ENCODE results near the gene CHCHD2.
"Not testable (repeated sequence)": the region's sequence is repeated elsewhere in the genome, so short reads cannot be mapped to it uniquely, and the experiment has no call there.

CHCHD2 gene, protein sequence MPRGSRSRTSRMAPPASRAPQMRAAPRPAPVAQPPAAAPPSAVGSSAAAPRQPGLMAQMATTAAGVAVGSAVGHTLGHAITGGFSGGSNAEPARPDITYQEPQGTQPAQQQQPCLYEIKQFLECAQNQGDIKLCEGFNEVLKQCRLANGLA

DNA sequence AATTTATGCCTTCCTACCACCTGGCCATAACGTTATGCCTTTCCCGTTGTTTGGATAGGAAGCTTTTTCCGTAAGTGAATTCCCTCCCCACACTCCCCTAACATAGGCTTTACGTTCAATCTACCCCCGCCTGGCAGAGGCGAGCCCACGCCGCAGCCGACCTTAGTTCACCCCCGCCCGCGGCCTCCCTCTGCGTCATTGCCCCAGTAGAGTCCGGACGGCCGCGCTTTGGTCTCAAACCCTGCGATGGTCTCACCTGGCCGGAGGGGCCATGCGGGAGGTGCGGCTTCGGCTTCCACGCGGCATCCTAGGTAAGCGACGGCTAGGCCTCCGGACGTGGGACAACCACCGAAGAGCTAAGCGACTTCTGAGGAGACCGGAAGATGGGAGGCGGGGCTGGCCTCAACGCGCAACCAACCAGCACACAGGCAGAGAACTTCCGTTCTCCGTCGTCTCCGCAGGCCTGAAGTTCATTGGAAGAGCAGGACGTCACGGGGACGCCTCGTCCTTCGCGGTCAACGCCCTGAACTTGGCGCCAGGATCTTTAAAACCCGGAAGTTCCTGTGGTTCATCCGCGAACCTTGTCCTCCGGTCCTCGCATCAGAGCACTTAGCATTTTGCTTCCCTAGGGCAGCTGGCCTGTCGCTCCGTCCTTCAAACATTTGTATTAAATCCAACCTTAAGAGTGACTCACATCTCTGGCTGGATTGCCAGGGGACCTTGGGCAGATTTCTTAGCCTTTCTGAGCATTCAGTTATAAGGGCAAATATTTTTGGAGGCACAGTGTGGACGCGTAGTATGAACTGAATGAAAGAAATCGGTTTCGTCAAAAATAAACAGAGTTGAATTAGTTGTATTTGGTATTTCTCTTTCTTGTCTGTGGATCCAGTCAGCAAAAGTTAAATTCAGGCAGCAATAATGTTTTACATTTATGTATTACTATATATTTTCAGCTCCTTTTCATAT, at the start of gene CHCHD2:
Gene CHCHD2 (minus strand): TSS at position 369 of the 966 bp plus-strand sequence. CDS start 63 bp downstream, at position 306.
- DNase-seq (ENCODE audit: low spot score), result peak; percentile 94

DNA sequence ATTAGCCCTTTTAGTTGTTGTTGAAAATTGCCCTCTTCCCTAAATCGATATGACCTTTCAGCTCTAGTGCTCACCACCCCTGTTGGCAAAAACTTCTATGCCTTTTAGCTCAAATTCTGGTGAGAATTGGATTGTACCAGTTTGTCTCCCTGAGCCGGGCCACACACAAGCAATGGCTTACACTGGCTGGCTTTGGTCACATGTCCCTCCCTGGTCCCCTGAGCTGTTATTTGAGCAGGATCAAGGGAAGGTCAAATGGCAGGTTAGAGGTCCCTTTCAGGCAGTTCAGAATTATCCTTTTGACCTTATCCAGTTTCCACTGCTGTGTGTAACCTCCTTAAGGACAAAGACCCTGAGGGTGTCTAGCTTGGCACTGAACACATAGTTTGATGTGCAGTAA, 24.8 kb upstream of the CHCHD2 start:
- not testable (repeated sequence) for DNase-seq (ENCODE audit: low spot score)

DNA sequence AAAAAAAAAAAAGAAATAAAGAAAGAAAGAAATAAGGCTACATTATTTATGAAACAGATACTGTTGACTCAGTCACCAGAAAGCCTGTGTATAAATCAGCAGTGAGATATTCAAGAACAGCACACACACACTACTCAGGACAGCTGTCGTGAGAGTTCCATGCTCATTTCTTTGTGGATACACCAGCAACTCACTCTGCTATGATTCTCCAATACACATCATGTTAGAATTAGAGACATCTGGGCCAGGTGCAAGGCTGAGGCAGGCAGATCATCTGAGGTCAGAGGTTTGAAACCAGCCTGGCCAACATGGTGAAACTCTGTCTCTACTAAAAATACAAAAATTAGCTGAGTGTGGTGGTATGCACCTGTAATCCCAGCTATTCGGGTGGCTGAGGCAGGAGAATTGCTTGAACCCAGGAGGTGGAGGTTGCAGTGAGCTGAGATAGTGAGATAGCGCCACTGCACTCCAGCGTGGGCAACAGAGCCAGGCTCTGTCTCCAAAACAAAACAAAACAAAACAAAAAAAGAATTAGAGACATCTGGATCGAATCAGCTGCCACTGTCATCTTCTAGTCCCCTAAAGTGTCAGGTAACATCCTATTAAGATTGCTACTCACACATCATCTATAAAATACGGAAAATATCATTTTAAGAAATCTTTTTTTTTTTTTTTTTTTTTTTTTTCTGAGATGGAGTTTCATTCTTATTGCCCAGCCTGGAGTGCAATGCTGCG, 21.1 kb upstream of the CHCHD2 start:
- no peak for DNase-seq (ENCODE audit: low spot score)

DNA sequence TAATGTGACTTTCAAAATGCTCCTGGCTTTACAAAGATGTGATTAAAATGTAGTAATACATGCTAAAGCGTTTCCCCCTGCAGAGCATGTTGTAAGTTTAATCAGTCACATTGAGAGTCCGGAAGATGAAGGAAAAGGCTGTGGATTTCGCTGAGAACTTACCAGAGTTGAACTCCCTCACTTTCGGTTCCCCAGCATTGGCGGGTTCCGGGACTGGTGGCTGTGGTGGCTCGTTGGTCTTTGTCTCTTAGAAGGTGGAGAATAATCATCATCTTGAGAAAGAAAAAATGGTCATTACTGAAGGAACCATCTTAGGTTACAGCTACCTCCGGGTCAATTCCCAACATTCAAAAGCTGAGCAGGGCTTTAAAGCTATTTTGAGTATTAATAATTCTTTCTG, 19.6 kb upstream of the CHCHD2 start:
- no peak for DNase-seq (ENCODE audit: low spot score)

DNA sequence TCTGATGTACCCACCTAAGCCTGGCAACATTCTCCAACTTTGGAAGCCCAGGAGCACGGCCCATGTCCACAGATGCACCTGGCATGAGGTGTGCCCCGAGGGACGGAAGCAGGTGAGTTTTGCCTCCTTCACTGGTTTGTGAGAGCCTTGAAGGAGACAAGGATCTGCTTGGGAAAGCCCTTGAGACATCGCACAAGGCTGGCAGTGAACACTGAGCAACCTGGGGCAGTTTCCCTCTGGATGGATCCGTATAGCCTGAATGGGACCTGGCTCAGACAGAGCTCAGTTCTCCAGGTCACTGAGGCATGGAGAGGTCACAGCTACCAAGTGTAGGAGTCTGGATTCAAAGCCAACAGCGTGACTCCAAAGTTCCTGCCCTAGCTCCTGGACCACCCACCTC, 18.7 kb upstream of the CHCHD2 start:
- no peak for DNase-seq (ENCODE audit: low spot score)

DNA sequence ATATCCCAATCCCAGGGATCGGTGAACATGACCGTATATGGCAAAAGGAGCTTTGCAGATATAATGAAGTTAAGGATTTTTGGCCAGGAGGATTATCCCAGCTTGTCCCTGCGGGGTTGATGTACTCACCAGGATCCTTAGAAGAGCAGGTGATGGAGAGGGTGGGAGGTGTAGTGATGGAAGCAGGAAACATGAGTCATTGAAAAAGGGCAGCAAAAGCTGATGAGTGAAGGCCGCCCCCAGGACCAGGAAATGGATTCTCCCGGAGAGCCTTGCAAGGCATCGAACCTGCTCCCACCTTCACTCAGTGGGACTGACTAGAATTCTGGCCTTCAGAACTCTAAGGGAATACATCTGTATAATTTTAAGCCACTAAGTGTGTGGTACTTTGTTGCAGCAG, 15.2 kb upstream of the CHCHD2 start:
- DNase-seq (ENCODE audit: low spot score), result no peak

DNA sequence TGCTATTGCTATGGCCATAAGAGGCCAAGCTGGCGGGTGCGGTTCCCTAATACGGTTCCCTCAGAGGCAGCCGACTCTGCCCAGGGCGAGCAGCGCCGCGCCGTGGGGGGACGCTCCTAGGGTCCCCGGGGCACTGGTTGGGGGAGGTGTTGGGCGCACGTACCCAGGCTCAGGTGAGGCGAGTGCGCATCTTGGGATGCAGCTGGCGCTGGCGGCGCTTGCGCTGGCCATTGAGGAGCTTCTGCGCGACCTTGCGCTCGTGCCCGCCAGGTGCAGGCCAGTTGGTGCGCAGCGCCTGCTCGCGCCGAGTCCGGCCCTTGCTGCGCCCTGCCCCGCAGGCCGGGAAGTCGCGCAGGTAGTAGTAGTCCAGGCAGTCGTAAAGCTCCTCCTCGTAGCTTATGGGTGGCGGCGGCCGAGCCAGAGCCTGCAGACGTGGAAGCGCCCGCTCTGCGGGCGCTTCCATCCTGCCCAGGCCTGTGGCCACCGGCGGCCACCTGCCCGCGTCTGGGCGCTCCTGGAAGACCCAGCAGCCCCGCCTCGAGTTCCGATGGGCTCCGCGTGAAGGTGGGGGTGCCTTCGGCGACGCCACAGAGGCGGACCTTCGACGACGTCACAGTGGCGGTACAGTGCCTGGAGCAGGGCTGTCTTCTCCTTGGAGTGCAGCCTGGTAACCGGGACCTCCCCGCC, 9.7 kb upstream of the CHCHD2 start, which contains the start of gene NUPR2:
Gene NUPR2 (minus strand): TSS at position 566 of the 687 bp plus-strand sequence. CDS start 103 bp downstream, at position 463.
- DNase-seq (ENCODE audit: low spot score), result no peak

DNA sequence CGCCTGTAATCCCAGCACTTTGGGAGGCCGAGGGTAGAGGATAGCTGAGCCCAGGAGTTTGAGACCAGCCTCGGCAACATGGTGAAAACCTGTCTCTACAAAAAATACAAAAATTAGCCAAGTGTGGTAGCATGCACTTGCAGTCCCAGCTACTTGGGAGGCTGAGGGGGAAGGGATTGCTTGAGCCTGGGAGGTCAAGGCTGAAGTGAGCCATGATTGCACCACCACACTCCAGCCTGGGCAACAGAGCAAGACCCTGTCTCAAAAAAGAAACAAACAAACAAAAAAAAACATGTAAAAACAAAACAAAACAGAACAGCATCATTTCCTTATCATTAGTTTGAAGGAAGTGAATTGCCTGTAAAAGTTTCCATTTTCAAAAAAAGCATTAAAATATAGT, 6.0 kb upstream of the CHCHD2 start:
- not testable (repeated sequence) for DNase-seq (ENCODE audit: low spot score)

DNA sequence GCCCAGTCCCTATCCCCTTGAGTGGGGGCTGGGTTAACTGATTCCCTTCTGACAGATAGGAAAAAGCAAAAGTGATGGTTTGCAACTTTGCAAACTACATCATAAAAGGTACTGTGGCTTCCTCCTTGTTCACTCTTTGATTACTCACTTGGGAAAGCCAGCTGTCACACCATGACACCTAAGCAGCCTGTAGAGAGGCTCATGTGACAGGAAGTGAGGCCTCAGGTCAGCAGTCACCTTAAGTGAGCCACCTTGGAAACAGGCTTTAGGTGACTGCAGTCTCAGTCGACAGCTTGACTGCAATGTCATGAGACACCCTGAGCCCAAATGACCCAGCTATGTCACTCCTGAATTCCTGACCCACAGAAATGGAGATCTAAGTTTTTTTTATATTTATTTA, 4.3 kb upstream of the CHCHD2 start:
- no peak for DNase-seq (ENCODE audit: low spot score)

DNA sequence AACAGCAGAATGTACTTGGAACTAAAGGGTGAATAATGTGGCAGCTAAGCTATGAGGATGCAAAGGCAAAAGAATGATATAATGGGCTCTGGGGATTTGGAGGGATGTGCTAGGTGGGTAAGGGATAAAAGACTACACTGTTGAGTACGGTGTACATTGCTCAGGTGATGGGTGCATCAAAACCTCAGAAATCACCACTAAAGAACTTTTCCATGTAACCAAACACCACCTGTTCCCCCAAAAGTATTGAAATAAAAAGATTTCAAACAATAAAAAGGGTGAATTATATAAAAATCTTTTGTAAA, 1.6 kb upstream of the CHCHD2 start:
- no peak for DNase-seq (ENCODE audit: low spot score)

DNA sequence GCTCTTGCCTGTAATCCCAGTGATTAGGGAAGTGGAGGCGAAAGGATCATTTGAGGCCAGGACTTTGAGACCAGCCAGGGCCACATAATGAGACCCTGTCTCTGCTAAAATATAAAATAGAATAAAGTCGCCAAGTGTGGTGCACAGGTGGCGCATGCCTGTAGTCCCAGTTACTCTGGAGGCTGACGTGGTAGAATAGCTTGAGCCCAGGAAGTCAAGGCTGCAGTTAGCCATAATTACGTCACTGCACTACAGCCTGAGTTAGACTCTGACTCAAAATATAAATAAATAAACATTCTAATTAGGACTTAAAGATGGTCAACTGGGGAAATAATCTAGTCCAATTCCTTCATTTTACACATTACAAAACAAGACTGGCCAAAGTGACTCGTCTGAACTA, 768 bp downstream of the CHCHD2 start:
- DNase-seq (ENCODE audit: low spot score), result peak; percentile 47

DNA sequence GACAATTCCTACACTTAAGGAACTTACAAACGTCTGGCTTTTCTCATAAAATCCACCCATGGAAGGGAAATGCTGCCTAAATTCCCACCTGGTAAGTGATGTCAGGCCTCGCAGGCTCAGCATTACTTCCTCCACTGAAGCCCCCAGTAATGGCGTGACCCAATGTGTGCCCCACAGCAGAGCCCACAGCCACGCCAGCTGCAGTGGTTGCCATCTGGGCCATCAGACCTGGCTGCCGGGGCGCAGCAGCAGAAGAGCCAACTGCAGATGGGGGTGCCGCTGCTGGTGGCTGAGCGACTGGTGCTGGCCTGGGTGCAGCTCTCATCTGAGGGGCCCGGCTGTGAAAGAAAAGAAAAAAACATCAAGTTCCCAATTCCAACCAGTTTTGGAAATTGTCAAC, 2.1 kb downstream of the CHCHD2 start:
- not testable (repeated sequence) for DNase-seq (ENCODE audit: low spot score)

DNA sequence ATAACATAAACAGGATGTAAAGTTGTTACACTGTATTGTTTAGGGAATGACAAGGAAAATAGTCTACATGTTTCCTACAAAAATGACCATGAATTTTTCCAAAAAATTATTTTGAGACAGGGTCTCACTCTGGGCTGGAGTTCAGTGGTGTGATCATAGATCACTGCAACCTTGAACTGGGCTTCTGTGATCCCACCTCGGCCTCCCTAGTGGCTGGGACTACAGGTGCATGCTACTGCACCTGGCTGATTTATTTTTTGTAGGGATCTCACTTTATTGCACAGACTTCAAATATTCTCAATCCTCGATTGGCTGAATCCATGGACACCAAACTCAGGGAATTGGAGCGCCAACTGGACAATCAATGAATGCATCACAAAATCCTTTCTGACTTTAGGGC, 6.6 kb downstream of the CHCHD2 start:
- DNase-seq (ENCODE audit: low spot score), result no peak

DNA sequence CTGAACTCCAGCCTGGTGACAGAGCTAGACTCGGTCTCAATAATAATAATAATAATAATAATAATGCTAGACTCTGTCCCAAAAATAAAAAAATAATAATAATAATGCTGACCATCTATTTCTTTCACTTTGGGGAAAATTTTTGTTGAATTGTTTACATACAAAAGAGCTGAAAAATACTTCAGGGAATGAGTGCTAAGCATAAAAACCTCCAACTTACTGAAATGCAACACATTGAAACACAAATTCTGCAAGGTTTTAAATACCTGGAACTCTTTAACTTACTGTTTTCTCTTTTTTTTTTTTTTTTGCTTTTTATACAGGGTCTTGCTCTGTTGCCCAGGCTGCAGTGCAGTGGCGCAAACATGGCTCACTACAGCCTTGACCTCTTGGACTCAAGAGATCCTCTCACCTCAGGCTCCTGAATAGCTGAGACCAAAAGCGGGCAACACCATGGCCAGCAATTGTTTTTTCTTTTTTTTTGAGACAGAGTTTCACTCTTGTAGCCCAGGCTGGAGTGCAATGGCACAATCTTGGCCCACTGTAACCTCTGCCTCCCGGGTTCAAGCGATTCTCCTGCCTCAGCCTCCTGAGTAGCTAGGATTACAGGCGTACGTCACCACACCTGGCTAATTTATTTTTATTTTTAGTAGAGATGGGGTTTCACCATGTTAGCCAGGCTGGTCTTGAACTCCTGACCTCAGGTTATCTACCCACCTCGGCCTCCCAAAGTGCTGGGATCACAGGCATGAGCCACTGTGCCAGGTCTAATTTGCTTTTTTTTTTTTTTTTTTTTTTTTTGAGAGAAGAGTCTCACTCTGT, 7.9 kb downstream of the CHCHD2 start:
- not testable (repeated sequence) for DNase-seq (ENCODE audit: low spot score)

DNA sequence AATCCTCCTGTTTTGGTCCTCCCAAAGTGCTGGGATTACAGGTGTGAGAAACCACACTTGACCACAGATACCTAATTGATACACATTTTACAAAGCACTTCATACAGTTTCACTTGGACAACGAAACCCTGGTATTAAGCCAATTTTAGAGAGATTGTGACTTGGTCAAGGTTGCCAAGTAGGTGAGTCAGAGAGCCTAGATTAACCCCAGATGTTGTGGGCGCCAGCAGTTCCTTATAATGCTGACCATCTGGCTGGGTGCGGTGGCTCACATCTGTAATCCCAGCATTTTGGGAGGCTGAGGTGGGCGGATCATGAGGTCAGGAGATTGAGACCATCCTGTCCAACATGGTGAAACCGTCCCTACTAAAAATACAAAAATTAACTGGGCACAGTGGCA, 8.6 kb downstream of the CHCHD2 start:
- DNase-seq (ENCODE audit: low spot score), result peak; percentile 62

DNA sequence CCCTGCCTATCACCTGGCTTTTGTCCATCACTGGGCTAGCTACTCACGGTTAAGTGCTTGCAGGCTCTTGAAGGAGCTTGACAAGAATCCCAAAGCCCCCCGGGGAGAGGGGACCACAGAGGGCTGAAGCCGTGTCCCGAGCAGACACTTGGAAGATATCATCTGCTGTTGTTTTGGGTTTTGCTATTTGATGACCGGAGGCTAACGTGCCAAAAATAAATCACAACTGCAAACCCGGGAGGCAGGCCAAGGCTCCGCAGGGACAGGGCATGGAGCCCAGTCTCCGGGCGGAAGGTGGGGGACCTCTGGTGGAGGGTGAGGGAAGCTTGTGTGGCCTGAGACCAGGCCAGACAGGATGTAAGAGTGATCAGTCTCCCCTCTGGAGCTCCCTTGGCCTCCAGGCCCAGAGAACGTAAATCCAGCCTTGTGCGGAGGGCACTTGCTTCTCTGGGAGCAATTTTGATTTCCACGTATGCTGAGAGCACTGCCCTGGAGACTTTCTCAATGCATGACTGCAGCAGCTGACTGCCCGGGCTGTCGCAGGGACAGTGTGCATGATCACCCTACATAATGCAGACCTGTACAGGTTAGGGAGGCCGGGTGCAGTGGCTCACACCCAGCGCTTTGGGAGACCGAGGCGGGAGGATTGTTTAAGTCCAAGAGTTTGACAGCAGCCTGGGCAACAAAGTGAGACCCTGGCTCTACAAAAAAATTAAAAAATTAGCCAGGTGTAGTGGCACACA, 13.3 kb downstream of the CHCHD2 start, which contains the start of gene PHKG1:
Gene PHKG1 (minus strand): TSS at position 164 of the 743 bp plus-strand sequence. CDS start 4,011 bp downstream, outside the sequence.
- DNase-seq (ENCODE audit: low spot score), result no peak

DNA sequence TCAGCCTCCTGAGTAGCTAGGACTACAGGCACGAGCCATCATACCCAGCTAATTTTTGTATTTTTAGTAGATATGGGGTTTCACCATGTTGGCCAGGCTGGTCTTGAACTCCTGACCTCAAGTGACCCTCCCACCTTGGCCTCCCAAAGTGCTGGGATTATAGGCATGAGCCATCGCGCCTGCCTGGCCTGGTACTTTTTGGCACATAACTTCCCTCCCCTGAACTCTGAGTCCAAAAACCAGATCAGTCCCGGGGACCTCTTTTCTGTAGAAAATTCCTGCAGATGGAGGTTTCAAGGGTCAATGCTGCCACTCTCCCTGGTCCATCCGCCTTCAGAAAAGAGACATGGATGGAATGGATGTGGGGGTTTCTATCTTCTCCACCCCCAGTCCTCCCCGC, 13.9 kb downstream of the CHCHD2 start:
- DNase-seq (ENCODE audit: low spot score), result not testable (repeated sequence)

DNA sequence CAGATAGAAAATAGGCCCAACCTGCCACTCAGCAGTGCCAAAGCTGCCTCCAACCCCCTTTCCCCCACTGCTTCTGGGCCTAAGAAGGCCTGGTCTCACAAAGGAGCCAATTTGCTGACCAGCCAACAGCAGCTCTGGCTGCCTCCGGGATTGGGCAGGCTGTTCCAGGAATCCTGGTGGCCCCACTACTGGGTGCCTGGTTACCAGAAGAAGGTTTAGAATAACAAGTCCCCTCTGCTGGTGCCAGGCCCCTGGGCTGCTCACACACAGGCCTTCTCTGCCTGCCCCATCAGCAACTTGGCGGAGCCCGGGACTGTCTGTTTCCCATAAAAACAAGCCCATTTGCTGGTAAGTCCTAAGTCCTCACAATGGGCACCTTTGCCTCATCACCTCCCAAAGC, 14.7 kb downstream of the CHCHD2 start:
- no peak for DNase-seq (ENCODE audit: low spot score)

DNA sequence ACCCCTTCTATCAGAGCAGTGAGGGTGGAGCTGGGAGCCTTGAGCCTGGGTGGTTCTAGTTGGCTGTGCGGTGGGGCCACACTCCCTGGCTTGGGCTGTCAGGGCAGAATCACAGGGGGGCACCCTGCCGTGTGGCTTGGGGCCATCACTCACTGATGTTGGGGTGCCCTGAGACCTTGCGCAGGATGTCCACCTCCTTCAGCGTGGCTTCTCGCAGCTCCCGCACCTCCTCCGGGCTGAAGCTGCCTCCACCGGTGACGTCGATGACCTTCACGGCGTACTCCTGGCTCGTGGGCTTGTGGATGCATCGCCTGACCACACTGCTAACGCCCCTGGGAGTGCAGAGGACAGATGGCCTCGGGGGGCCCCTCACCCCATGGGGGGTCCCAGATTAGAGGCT, 18.8 kb downstream of the CHCHD2 start:
- no peak for DNase-seq (ENCODE audit: low spot score)

DNA sequence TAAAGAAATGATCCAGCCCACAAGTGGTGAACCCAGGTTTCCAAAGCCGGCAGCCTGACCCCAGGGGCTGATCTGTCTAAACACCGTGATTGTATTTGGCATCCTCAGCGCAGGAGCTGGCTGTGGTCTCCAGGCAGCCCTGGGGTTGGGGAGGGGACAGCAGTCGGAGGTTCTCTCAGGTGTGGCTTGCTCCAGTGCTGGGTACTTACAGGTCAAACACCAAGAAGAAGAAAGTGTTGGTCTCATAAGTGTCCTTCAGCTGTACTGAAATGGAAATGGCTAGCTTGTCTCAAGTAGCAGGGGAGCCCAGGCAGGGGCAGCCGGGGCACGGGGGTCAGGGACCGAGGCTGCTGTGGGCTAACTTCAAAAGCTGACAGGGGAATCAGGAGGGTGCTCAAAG, 19.5 kb downstream of the CHCHD2 start:
- no peak for DNase-seq (ENCODE audit: low spot score)
